Measurements from ENCODE around the gene SDHAF2. TPM values are rescaled to one million over a fixed set of nuclear protein-coding genes. Genes with fewer than 3 reads are reported as not detected.

The SDHAF2 gene
- total RNA-seq, 1 donor from 2014 or later = 47.2 TPM

DNA sequence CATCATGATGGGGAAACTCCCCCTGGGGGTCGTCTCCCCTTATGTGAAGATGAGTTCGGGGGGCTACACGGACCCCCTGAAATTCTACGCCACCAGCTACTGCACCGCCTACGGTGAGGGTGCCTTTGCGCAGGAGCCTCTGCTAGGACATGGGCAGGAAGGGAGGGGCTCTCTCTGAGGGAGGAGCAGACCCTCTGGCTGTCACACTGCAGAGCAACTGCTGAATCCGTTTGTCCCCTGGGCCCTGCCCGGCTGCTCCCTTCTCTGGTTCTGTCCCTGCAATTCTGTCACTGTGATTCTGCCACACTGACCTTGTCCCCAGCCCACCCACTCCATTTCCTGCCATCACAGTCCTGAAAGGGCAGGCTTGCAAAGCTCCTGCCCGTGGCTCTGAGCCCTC is 51.9 kb downstream of the SDHAF2 start:
- H3K36me3 Mint-ChIP-seq (ENCODE audit: low read depth, unreplicated experiment) = peaks cover 5% of the 10 kb centered on the region
- H3K4me1 Mint-ChIP-seq (ENCODE audit: unreplicated experiment) = peaks cover 2% of the 10 kb centered on the region
- no peak for DNase-seq (ENCODE audit: low spot score)
- H3K4me3 Mint-ChIP-seq (ENCODE audit: unreplicated experiment) = no peak overlapping the region
- H3K9me3 Mint-ChIP-seq (ENCODE audit: unreplicated experiment) = no peaks in the 10 kb centered on the region
- H3K27ac Mint-ChIP-seq (ENCODE audit: unreplicated experiment) = no peak overlapping the region
- TF ChIP-seq, protein P1, sequence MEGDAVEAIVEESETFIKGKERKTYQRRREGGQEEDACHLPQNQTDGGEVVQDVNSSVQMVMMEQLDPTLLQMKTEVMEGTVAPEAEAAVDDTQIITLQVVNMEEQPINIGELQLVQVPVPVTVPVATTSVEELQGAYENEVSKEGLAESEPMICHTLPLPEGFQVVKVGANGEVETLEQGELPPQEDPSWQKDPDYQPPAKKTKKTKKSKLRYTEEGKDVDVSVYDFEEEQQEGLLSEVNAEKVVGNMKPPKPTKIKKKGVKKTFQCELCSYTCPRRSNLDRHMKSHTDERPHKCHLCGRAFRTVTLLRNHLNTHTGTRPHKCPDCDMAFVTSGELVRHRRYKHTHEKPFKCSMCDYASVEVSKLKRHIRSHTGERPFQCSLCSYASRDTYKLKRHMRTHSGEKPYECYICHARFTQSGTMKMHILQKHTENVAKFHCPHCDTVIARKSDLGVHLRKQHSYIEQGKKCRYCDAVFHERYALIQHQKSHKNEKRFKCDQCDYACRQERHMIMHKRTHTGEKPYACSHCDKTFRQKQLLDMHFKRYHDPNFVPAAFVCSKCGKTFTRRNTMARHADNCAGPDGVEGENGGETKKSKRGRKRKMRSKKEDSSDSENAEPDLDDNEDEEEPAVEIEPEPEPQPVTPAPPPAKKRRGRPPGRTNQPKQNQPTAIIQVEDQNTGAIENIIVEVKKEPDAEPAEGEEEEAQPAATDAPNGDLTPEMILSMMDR (IDR thresholded peaks at IDR 0.05; ENCODE audit: unreplicated experiment) = no peak
- peaks cover 10% of the 10 kb centered on the region for H3K27me3 Mint-ChIP-seq (ENCODE audit: unreplicated experiment)

DNA sequence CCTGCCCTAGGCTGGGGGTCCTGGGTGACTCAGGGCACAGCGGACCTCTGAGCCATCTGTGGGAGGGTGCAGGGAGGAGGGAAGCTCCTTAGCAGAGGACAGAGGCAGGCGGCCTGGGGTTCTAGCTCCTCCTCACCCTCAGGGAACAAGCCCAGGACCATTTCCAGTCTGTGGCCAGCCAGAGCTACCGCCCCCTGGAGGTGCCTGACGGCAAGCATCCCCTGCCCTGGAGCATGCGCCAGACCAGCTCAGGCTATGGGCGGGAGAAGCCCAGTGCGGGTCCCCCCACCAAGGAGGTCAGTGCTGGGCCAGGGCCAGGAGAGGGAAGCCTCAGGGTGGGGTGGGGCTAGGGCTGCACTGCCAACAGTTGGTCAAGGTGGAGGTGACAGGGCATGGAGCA is 52.6 kb downstream of the SDHAF2 start:
- H3K27me3 Mint-ChIP-seq (ENCODE audit: unreplicated experiment) = peaks cover 12% of the 10 kb centered on the region
- peaks cover 2% of the 10 kb centered on the region for H3K4me1 Mint-ChIP-seq (ENCODE audit: unreplicated experiment)
- H3K4me3 Mint-ChIP-seq (ENCODE audit: unreplicated experiment) = no peak overlapping the region
- H3K27ac Mint-ChIP-seq (ENCODE audit: unreplicated experiment) = no peak overlapping the region
- TF ChIP-seq, protein P1 (IDR thresholded peaks at IDR 0.05; ENCODE audit: unreplicated experiment) = peak; percentile 58
- H3K36me3 Mint-ChIP-seq (ENCODE audit: low read depth, unreplicated experiment) = peaks cover 5% of the 10 kb centered on the region
- peak; percentile 86 for DNase-seq (ENCODE audit: low spot score)
- no peaks in the 10 kb centered on the region for H3K9me3 Mint-ChIP-seq (ENCODE audit: unreplicated experiment)

DNA sequence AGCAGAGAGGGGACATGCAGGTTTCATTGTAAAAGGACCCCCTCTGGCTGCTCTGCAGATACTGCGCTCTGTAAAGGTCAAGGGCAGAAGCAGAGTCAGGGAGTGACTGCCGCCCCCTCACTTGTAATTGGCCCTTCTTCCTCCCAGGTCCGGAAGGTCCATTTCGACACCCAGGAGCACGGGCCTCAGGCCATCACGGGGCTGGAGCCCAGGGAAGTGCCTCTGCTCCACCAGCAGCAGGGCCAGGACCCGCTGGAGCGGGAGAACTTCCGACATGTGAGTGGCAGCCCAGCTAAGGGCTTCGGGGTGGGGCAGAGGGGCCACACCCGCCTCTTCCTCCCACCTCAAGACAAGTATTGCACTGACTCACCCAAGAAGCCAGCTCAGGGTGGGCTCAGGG is 54.6 kb downstream of the SDHAF2 start:
- no peak overlapping the region for H3K4me3 Mint-ChIP-seq (ENCODE audit: unreplicated experiment)

DNA sequence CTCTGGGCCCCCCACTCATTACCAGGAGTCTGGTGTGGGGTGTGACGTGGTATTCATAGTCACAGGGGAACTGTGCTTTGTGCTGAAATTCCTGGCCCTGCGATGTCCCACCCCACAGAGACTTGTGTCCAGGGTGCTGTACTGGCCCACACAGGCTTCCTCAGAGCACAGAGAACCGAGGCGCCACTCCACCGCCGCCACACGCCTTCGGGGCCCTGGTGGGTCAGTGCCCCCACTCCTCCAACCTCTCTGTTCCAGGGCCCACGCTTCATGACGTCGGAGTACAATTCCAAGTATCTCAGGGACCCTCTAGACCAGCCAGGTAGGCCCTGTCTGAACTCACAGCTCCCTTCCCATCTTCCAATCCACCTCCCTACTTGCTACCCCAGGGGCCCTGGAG is 55.2 kb downstream of the SDHAF2 start:
- no peak for DNase-seq (ENCODE audit: low spot score)
- Mint-ChIP-seq H3K27me3 (ENCODE audit: unreplicated experiment) (peaks cover 16% of the 10 kb centered on the region), H3K4me1 (ENCODE audit: unreplicated experiment) (peaks cover 13% of the 10 kb centered on the region), H3K36me3 (ENCODE audit: low read depth, unreplicated experiment) (peaks cover 14% of the 10 kb centered on the region), H3K9me3 (ENCODE audit: unreplicated experiment) (no peaks in the 10 kb centered on the region), H3K27ac (ENCODE audit: unreplicated experiment) (no peak overlapping the region), H3K4me3 (ENCODE audit: unreplicated experiment) (no peak overlapping the region)
- TF ChIP-seq, protein P1 (IDR thresholded peaks at IDR 0.05; ENCODE audit: unreplicated experiment) = no peak

More for the DNA sequence above, 54.6 kb downstream of the SDHAF2 start:
- DNase-seq (ENCODE audit: low spot score) = no peak
- TF ChIP-seq, protein P1 (IDR thresholded peaks at IDR 0.05; ENCODE audit: unreplicated experiment) = no peak
- H3K36me3 Mint-ChIP-seq (ENCODE audit: low read depth, unreplicated experiment) = peaks cover 14% of the 10 kb centered on the region
- H3K27me3 Mint-ChIP-seq (ENCODE audit: unreplicated experiment) = peaks cover 16% of the 10 kb centered on the region
- H3K27ac Mint-ChIP-seq (ENCODE audit: unreplicated experiment) = no peak overlapping the region
- peaks cover 13% of the 10 kb centered on the region for H3K4me1 Mint-ChIP-seq (ENCODE audit: unreplicated experiment)
- H3K9me3 Mint-ChIP-seq (ENCODE audit: unreplicated experiment) = no peaks in the 10 kb centered on the region

DNA sequence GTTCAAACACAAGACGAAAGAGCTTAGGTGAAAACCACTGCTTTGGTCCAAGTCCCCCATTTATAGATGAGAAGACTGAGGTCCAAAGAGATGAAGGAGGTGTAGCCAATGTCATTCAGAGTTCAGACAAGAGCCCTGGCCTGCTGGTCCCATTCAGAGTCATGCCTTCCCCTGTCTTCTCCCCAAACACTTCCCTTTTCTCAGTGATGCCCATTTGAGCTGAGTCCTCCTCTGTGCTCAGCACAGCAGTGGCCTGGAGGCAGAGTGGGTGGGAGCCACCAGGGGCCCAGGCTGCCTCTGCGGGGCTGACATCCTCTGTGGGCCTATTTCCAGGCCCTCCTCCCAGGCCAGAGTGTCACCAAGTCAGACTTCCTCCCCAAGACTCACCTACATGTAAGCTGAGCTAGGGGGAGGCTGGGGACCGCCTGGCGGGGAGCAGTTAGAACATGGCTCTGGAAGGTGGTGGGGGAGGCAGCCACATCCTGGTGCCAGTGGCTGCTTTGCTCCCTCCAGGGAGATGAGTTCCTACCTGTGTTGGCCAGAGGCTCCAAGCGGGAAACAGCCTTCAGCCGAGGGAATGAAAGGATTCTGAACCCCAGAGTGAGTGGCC is 56.2 kb downstream of the SDHAF2 start:
- Mint-ChIP-seq H3K4me3 (ENCODE audit: unreplicated experiment) (no peak overlapping the region), H3K27ac (ENCODE audit: unreplicated experiment) (peak overlapping the region; percentile 43), H3K27me3 (ENCODE audit: unreplicated experiment) (peaks cover 22% of the 10 kb centered on the region), H3K9me3 (ENCODE audit: unreplicated experiment) (no peaks in the 10 kb centered on the region), H3K4me1 (ENCODE audit: unreplicated experiment) (peaks cover 12% of the 10 kb centered on the region), H3K36me3 (ENCODE audit: low read depth, unreplicated experiment) (peaks cover 14% of the 10 kb centered on the region)
- TF ChIP-seq, protein P1 (IDR thresholded peaks at IDR 0.05; ENCODE audit: unreplicated experiment) = no peak
- no peak for DNase-seq (ENCODE audit: low spot score)

Data from endothelial cell (in vitro differentiated cells).